ENCODE results near the gene TCF7. TPM values are rescaled to one million over a fixed set of nuclear protein-coding genes. Genes with fewer than 3 reads are reported as not detected.
A peak's percentile ranks its signal among the peaks of the same experiment; 100 is the strongest.

TCF7 gene
- total RNA-seq, 1 experiment from 2014 or later, result 16.8 TPM

GRCh38 chr5:134146651-134147518 is 32.4 kb downstream of the TCF7 start:
- intact Hi-C loops (cut with micrococcal nuclease; ENCODE audit: unreplicated experiment), result no loop called here
- Mint-ChIP-seq H3K27me3 (ENCODE audit: unreplicated experiment) (no peaks in the 10 kb centered on the region), H3K9me3 (ENCODE audit: low read depth, unreplicated experiment) (no peaks in the 10 kb centered on the region), H3K4me1 (ENCODE audit: low read depth, unreplicated experiment) (peaks cover 48% of the 10 kb centered on the region), H3K27ac (ENCODE audit: unreplicated experiment) (no peak overlapping the region), H3K4me3 (ENCODE audit: low read depth, unreplicated experiment) (no peak overlapping the region), H3K36me3 (ENCODE audit: insufficient read depth, unreplicated experiment) (peaks cover 71% of the 10 kb centered on the region)
- DNase-seq, result no peak
- no peak for TF ChIP-seq CTCF (IDR thresholded peaks at IDR 0.05; ENCODE audit: unreplicated experiment)
- BruUV-seq (replicated peaks), result no TSS peak
- CTCF ChIA-PET, result interaction anchor here (0.6 to 1.7 kb wide), 7 partner anchors 54 to 601 kb away, joined by 3 to 9 read pairs (median 4); no protein-coding TSS in a partner anchor

DNA sequence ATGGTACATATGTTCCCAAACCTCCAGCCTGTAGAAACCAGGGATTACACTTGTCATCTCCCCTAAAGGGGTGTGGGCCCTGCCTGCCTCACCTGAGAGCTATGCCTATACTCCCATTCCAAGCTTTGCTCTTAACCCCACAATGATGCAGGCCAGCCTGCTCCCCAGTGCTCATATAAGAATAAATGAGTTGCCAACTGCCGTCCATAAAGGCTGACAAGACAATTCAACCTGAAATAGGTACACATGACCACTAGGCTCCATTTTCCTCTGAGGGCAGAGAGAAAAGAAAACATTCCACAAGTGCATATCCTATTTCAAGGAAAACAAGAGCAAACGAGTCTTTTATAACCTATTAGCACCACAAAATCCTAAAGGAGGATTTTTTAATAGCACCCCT is 33.8 kb downstream of the TCF7 start:
- DNase-seq, result no peak
- H3K9me3 Mint-ChIP-seq (ENCODE audit: low read depth, unreplicated experiment), result no peaks in the 10 kb centered on the region
- peaks cover 56% of the 10 kb centered on the region for H3K4me1 Mint-ChIP-seq (ENCODE audit: low read depth, unreplicated experiment)
- H3K27ac Mint-ChIP-seq (ENCODE audit: unreplicated experiment), result peak overlapping the region; percentile 84
- intact Hi-C loops (cut with micrococcal nuclease; ENCODE audit: unreplicated experiment), result no loop called here
- H3K27me3 Mint-ChIP-seq (ENCODE audit: unreplicated experiment), result no peaks in the 10 kb centered on the region
- BruUV-seq (replicated peaks), result no TSS peak
- H3K36me3 Mint-ChIP-seq (ENCODE audit: insufficient read depth, unreplicated experiment), result peaks cover 72% of the 10 kb centered on the region
- TF ChIP-seq CTCF (IDR thresholded peaks at IDR 0.05; ENCODE audit: unreplicated experiment), result no peak
- H3K4me3 Mint-ChIP-seq (ENCODE audit: low read depth, unreplicated experiment), result no peak overlapping the region
- CTCF ChIA-PET, result interaction anchor here (1.5 kb wide), 1 partner anchor 109 kb away, joined by 5 read pairs; no protein-coding TSS in a partner anchor

- Mint-ChIP-seq H3K27ac (ENCODE audit: unreplicated experiment) (peak overlapping the region; percentile 84), H3K4me3 (ENCODE audit: low read depth, unreplicated experiment) (peak overlapping the region; percentile 7), H3K36me3 (ENCODE audit: insufficient read depth, unreplicated experiment) (peaks cover 65% of the 10 kb centered on the region)
Observed at GRCh38 chr5:134148986-134149539, 34.6 kb downstream of the TCF7 start.

More at GRCh38 chr5:134148986-134149539, 34.6 kb downstream of the TCF7 start:
- no peaks in the 10 kb centered on the region for H3K27me3 Mint-ChIP-seq (ENCODE audit: unreplicated experiment)
- intact Hi-C loops (cut with micrococcal nuclease; ENCODE audit: unreplicated experiment), result no loop called here
- CTCF ChIA-PET, result interaction anchor here (0.6 to 2.2 kb wide), 16 partner anchors 8 to 617 kb away, joined by 3 to 17 read pairs (median 4); no protein-coding TSS in a partner anchor
- no peaks in the 10 kb centered on the region for H3K9me3 Mint-ChIP-seq (ENCODE audit: low read depth, unreplicated experiment)
- peaks cover 56% of the 10 kb centered on the region for H3K4me1 Mint-ChIP-seq (ENCODE audit: low read depth, unreplicated experiment)
- DNase-seq, result no peak
- BruUV-seq (replicated peaks), result no TSS peak
- TF ChIP-seq CTCF (IDR thresholded peaks at IDR 0.05; ENCODE audit: unreplicated experiment), result no peak
